SK-N-DZ (cell line): ENCODE data around the gene SPTSSB.

ENCODE experiments used
- DNase-seq: peaks from one replicate; pipeline ENCODE4 v3.0.0-alpha.2; 2015; ENCODE audit warnings: low spot score

Gene SPTSSB

GRCh38 chr3:161339517-161340500 is 31.5 kb downstream of the SPTSSB start:
- peak; percentile 41 for DNase-seq

GRCh38 chr3:161337311-161337710 is 34.0 kb downstream of the SPTSSB start:
- no peak for DNase-seq

- no peak for DNase-seq
These were observed 34.7 kb downstream of the SPTSSB start for GRCh38 chr3:161336661-161337060.

- no peak for DNase-seq
These were observed 37.6 kb downstream of the SPTSSB start for GRCh38 chr3:161333696-161334095.

- DNase-seq = no peak
These were observed 38.5 kb downstream of the SPTSSB start for GRCh38 chr3:161332792-161333191.

- no peak for DNase-seq
These were observed 46.3 kb downstream of the SPTSSB start for GRCh38 chr3:161325059-161325458.

- DNase-seq = no peak
These were observed 47.2 kb downstream of the SPTSSB start for GRCh38 chr3:161323926-161324621.

GRCh38 chr3:161322781-161323568 is 48.3 kb downstream of the SPTSSB start:
- no peak for DNase-seq

- DNase-seq = no peak
These were observed 50.5 kb downstream of the SPTSSB start for GRCh38 chr3:161320837-161321236.

GRCh38 chr3:161319867-161320266 is 51.5 kb downstream of the SPTSSB start:
- DNase-seq = no peak

- DNase-seq = no peak
These were observed 54.2 kb downstream of the SPTSSB start for GRCh38 chr3:161317077-161317476.

- DNase-seq = no peak
These were observed 55.2 kb downstream of the SPTSSB start for GRCh38 chr3:161316006-161316689.

- no peak for DNase-seq
These were observed 56.4 kb downstream of the SPTSSB start for GRCh38 chr3:161314836-161315395.

GRCh38 chr3:161310649-161311423 is 60.5 kb downstream of the SPTSSB start:
- no peak for DNase-seq

- peak; percentile 11 for DNase-seq
These were observed 66.0 kb downstream of the SPTSSB start for GRCh38 chr3:161305095-161305991.

- DNase-seq = no peak
These were observed 74.5 kb downstream of the SPTSSB start for GRCh38 chr3:161296814-161297213.

- no peak for DNase-seq
These were observed 76.0 kb downstream of the SPTSSB start for GRCh38 chr3:161295325-161295724.
